ENCODE measurements around the gene RAB33A.
A peak's percentile ranks its signal among the peaks of the same experiment; 100 is the strongest.

The RAB33A gene

DNA sequence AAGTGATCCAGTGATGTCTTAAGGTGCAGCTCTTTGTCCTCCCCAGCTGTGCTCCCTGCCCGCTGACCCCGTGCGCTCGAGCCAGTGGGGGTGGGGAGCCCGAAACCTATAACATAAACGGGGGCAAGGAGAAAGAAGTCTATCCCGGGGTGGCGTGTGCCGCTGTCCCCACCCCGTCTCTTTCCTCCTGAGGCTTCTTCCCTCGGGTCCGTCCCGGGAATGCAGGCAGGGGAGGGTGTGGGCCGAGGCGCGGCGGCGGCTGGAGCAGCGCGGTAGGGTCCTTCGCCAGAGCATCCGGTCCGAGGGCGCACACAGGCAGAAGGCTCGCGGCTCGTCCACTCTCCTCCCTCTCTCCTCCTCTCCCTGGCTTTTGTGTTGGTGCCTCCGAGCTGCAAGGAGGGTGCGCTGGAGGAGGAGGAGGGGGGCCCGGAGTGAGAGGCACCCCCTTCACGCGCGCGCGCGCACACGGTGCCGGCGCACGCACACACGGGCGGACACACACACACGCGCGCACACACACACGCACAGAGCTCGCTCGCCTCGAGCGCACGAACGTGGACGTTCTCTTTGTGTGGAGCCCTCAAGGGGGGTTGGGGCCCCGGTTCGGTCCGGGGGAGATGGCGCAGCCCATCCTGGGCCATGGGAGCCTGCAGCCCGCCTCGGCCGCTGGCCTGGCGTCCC, at the start of gene RAB33A:
Gene RAB33A (plus strand): TSS at position 517 of the 681 bp plus-strand sequence. CDS start 101 bp downstream, at position 618.
- DNase-seq (ENCODE audit: low spot score), result peak; percentile 31

DNA sequence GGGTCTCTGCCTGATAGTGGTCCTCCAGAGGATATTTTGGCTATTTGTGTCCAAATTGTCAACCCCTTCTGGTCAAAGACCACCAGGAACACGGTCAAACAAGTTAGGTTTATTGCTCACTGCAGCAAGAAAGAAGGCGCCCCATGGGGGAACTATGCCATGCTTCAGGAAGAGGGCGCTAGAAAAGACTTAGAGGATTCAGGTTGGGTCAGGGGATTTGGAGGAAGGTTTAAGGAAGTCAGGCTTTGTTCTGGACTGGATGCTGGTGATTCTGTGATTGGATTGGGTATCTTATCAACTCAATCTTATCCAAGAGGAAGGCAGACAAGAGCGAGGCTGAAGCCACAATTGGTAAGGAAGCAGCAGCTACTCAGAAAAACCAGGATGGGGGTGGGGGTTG, 47.2 kb upstream of the RAB33A start:
- DNase-seq (ENCODE audit: low spot score), result no peak

DNA sequence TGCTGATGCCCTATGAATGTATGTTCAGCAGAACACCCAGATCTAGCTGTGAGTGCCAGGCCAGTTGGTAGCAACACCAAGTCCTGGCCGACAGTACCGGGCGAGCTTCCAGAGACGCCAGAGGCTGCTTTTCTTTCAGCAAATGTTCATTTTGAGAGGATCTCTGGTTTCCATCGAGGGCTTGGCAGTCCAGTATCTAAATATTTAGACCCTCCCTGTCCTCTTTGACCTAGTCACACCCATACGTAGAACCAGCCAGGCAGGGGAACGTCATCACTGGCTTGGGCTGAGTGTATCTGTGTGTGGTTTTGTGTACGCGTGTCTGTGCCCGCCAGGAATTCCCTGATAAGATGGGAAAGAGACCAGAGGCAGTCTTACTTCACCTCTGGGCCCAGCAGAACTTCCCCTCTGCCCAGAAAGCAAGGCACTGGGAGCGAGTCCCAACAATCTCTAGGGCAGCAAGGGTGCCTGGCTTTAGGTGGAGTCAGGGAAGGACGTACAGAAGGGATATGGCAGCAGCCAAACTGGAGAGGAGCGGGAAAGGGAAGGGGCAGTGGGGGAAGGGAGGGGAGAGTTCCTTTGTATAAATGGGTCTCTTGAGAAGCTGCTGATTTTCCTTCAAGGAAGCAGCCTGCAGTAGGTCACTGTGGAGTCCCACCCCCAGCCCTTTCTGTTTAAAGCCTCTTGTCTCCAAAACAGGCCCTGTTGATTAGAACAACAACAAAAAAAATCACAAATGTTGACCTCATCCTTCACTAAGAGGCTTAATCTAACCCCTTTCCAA, 46.5 kb upstream of the RAB33A start:
- DNase-seq (ENCODE audit: low spot score), result no peak

DNA sequence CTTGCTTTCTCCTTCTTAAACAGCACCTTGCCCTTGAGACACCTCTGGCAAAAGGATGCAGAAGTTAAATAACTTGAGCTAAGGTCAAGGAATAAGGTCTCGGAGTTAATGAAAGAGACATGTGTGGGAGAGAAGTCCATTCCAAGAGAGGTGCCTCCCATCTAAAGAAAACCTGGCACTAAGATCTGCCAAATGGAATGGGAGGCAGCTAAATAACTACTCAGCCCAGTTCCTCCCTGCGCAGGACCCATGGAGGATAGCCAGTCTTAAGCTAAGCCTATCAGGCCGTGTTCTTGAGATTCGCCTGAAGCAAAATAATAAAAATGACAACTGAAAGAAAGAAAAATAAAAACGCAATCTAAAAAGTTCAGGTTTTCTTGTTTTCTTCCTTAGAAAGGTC, 40.8 kb upstream of the RAB33A start:
- DNase-seq (ENCODE audit: low spot score), result no peak

DNA sequence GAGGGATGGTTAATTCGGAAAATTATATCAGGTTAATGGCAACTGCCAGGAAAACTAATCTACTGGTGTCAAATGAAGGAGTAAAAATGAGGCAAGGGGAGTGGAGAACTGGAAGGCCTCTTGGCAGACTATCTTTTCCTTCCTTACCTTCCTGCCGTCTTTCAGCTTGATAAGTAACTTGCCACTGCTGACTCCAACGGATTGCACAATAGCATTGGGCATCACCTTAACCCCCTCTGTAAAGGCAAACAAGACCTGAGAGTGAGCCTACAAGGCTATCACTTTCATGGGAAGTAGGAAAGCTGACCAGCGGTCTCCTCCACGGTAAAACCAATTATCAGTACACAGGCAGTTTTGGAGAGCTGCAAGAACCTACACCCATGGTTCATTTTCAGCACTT, 35.3 kb upstream of the RAB33A start:
- no peak for DNase-seq (ENCODE audit: low spot score)

DNA sequence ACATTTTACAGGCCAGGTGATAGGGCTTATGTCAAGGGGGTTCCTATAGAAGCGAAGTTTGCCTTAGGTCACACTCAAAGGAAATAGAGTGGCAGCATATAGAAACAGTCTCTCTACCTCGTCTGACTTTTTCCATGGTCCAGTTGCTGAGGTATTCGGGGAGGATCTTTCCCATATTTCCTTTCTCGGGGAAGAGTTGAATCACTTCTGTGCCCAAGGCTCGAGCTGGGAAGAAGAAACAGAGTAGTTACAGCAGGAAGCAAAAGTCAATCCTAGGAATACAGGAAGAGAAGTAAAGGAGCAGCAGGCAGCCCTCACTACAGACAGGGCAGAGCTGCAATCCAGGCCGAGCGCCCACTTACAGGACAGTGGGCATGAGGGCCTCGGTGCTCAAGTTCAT, 34.8 kb upstream of the RAB33A start:
- DNase-seq (ENCODE audit: low spot score), result no peak

DNA sequence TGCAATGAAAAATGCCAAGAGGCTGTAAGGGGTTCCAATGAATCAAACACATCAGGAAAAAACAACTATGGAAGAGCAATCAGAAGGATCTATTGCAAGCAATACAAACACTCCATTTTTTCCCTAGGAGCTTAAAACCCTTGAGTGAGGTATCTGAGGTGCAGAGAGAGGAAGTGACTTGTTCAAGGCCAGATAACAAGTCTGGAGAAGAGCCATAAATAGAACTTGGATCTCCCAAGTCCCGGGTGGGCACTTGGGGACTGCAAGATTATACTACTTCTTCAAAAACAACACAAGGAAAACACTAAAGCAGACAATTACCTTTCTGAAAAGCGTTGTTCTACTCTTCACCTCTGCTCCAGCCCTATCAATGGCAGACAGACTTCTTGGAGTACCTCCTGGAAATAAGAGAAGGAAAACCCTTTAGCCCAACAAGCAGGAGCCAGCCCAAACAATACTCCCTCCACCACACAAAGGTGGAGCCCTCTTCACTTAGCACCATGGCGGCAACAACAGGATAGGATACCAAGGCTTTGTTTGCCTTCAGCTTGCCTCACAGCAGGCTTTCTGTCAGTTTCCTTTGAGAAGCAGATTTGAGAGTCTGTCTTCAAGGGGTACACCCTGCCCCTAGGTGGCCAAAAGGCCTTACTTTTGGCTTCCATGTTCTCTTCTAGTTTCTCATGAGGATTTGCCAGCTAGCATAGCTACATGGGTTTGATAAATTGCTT, 32.1 kb upstream of the RAB33A start:
- DNase-seq (ENCODE audit: low spot score), result no peak

DNA sequence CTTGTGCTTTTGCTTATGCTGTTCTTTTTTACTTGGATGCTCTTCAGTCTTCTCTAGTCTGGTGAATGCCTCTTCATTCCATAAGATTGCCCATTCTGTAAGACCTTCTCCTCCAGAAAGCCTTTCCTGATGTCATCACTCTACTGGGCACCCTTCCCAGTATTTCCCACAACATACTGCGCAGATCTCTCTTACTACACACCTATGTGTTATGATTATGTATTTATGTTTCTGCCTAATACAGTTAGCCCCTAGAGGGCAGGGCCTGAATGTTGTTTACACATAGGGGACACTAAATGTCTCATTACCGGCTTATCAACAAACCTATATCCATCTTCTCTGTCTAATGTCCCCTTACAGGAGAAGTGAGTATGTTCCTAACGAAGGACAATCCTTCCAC, 27.3 kb upstream of the RAB33A start:
- no peak for DNase-seq (ENCODE audit: low spot score)

DNA sequence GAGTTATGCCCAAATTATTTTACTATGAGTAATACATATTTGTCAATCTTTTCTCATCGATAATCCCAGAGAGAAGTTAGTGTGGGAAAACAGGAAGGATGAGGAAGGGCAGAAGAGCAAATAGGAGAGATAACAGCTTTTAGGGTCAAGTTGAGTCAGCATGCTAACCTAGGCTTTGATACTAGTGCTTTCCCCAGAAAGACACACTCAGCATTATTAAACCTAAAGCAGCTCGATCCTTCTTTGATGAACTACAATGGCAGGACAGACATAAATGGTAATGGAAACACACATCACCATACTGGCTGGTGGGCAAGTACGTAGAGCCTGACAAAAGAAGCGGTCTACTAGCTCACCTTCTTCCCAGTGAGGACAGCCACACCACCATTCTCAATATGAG, 26.6 kb upstream of the RAB33A start:
- DNase-seq (ENCODE audit: low spot score), result no peak

DNA sequence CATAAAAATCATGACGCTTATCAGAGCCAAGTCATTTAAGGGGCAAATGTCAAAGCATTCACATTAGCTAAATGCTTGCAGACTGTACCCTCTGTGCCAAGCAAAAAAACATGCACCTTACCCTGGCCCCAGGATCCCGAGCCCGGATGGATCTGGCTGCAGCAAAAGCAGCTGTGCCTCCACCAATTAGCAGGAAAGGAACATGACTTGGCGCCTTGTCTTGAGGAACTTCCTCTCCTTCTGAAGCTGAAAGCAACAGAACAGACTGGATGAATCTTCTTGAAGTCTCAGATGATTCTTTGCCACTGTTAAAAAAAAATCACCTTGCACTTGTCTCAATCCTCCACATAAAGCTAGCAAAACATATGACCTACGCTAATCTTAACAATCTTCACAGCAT, 24.1 kb upstream of the RAB33A start:
- DNase-seq (ENCODE audit: low spot score), result no peak

DNA sequence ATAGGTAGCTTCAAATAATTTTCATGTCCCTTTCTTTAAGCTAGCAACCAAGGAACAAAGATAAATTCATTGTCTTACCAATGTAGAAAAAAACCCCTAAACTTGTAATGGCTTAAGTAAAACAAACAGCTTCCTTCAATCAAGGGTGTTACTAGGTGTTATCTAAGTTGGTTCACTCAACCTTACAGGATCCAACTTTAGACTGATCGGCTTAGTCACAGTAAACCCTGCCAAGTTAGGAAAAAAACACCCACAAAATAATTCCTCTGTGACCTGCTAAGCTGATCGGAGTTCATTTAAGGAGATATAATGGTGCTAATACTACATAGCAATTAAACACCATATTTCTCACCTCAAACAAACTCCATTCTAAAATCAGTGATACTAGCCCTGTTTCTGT, 16.2 kb upstream of the RAB33A start:
- DNase-seq (ENCODE audit: low spot score), result no peak

DNA sequence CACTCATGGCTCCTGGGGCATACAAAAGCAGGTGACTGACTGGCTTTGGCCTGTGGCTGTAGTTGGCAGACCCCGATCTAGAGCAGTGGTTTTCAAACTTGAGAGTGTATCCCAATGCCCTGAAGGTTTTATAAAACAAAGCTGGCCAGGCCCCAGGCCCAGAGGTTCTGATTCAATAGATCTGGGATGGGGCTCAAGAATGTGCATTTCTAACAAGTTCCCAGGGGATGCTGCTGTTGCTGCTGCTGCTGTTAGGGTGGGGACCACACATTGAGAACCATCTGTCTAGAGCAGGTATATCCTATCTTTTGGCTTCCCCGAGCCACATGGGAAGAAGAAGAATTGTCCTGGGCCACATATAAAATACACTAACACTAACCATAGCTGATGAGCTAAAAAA, 13.5 kb upstream of the RAB33A start:
- no peak for DNase-seq (ENCODE audit: low spot score)

DNA sequence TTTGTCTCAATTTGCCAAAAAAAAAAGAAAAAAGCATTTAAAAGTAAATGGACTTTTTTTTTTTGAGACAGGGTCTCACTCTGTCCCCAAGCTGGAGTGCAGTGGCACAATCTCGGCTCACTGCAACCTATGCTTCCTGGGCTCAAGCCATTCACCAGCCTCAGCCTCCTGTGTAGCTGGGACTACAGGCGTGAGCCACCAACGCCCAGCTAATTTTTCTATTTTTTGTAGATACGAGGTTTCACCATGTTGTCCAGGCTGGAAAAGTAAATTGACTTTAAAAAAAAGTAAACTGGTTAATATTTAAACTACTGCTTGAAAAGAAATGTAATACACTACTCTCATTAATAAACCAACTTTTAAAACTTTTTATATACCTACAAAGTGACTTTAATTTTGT, 12.0 kb upstream of the RAB33A start:
- no peak for DNase-seq (ENCODE audit: low spot score)

DNA sequence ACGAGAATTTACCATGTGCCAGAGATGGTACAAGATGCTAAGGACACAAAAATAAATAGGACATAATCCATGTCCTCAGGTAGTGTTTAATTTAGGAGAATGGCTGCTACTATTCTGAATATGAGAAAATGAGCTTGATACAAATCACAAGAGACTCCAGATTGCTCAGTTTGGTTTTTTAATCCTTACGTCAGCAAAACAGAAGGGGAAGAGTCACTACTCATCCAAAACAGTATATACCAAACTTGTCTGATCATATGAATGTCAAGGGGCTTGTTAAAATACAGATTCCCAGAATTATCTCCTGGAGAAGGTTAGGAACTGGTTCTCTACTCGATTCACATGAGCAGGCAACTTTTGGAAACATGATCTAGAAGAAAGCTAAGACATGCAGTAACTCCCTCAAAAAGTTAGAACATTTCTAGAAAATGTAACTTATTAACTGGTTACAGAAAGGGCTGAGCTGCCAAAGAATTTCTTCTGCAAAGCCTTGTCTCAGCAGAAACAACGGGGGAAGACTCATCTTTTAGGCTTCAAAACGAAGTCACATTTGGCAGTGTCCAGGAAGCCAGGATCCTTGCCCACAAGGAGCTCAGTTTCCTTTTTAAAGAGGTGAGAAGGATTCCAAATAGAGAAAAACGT, 9.5 kb upstream of the RAB33A start:
- no peak for DNase-seq (ENCODE audit: low spot score)

DNA sequence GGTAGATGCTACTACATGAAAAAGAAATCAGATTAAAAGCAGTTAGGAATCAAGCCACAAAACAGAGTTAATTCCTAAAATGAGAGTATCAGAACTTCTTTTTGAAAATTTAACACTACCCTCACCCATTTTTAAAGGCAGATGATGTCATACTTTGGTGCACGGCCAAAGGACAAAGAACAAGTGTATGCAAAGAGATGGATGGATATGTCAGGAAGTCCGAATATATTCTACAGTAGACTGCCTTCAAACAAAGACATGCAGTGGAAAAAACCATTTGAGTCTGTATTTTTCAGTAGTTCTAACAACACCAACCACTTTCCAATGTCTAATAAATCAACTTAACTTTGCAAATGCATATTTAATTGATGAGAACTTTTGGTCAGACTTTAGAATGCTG, 8.4 kb upstream of the RAB33A start:
- no peak for DNase-seq (ENCODE audit: low spot score)

DNA sequence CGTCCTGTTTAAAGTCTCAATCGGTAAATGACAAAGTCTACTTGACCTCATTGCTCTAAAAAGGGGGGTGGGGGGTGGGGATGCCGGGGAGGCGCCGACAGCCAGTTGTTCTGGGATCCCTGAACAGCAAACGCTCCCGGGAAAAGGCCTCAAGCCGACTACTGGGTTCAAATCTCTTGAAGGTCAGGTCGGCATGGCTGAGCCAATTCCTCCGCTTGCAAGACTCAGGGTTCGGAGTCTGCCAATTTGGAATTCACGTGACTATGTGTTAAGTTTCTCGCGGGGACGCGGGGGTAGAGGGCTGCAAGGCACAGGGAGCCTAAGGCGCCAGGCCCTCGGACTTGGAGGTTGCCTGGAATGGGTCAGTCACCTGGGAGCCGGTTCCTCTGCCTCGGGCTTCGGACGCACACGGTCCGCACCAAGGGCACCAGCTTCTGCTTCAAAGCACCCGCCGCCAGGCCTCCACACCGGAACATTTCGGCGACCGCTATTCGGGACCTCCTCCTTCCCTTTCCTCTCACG, 6.5 kb upstream of the RAB33A start:
- peak; percentile 24 for DNase-seq (ENCODE audit: low spot score)

DNA sequence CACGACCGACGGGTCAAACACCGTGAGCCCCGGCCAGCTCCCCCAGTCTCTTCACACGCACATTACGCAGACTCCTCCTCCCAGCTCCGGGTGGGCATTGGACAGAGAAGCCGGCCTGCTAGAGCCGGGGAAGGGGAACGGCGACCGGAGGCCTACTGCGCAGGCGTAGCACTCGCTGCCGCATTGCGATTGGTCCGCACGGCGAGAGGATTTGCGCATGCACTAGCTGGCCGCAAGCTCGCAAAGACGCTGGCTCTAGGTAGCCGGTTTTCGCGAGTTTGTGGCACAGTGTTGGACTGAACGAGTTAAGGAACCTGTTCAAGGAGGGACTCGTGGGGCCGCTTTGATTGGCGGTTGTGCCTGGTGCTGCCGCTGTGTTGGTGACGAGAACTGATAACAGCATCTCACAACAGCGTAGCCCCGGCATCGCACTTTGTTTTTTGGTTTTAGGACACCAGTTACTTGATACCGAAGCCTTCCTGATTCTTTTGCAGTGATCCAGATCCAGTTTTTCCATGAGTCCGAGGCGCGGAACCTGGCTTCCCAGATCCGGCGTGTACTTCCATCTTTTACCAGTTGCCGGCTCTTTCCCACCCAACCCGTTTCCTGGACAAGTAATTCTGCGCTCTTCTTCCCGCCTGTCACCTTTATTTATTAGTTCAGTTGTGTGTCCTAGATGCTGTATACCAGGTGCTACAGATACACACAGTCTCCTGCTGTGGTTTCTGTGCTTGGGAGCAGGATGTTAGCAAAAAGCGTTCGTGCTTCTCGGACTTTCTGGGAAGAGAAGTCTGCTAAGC, 5.9 kb upstream of the RAB33A start, which contains the start of gene AIFM1:
Gene AIFM1 (minus strand): TSS at position 139 of the 800 bp plus-strand sequence. CDS start 185 bp downstream, outside the sequence.
- DNase-seq (ENCODE audit: low spot score), result peak; percentile 87

DNA sequence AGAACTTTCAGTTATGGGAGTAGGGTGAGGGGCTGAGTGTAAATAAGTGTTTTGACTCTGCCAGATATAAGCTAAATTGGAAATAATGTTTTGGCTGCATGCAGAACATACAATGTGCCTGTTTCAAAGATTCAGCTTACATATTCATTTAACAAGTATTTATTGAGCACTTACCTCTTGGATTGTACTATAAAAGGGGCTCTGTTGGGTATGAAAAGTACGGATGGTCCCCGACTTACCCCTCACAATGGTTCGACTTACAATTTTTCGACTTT, 5.3 kb upstream of the RAB33A start:
- no peak for DNase-seq (ENCODE audit: low spot score)

DNA sequence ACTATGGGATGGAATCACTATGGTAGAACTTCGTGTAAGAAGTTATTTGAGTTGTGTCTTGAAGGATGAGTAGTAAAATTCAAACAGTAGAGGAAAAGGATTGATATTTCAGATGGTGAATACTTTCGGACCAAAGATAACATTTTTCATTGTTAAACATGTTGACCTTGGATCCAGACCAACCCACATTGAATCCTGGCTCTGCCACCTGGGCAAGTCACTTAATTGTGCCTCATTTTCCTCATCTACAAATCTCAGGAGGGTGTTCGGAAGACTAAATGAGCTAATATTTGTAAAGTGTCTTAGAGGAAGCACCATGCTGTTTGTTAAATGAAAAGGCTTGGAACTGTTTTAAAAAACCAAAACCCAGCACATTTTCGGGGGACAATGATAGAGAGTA, 4.7 kb upstream of the RAB33A start:
- no peak for DNase-seq (ENCODE audit: low spot score)

DNA sequence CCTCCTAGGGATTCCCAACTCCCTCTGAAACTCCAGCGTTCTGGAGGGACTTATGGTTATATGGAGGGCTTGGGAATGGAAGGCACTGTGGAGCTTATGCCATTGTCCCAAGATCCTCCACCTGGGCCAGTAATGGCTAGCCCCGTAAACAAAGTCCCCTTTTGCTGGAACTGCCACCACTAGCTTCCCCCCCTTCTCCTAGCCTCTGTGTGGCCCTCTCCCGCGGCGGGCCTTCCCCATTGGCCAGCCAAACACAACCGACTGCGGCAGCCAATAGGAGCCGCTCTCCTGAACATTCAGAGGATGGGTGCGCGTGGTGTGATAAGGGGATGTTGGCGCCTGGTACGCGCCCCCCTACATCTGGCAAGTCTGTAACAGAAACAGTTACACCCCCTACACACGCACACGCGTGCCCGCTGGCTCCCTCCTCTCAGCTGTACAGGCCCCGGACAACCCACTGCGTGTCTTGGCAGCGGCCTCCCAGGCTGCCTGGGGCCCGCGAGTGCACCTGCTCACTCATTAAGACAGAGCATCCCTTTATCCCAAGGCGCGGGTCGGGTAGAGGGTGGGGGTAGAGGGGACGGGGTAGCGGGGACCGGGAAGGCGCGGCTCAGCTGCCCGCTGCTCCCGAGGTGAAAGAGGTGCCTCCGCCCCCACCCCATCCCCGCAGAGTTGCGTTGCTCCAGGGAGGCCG, 863 bp upstream of the RAB33A start:
- peak; percentile 55 for DNase-seq (ENCODE audit: low spot score)
